Neural cell (in vitro differentiated cells): ENCODE data around the gene DFFA.

ENCODE experiments used
- EP300 ChIP-seq: fragments of 450-650 bp; conservative IDR thresholded peaks from 2 replicates; pipeline ENCODE4 v1.6.1; 2014; ENCODE audit warnings: antibody characterized with exemption, mild to moderate bottlenecking, moderate library complexity; ENCODE audit not compliant: poor library complexity, severe bottlenecking
- EZH2 ChIP-seq: fragments of 200-600, 300-800 bp; shearing (Covaris generic), sonication (generic); IDR thresholded peaks from 2 replicates; pipeline ENCODE4 v1.6.1; 2014; ENCODE audit warnings: antibody characterized with exemption, low read length, borderline replicate concordance, mild to moderate bottlenecking; ENCODE audit not compliant: insufficient read depth, poor library complexity, severe bottlenecking
- POLR2AphosphoS5 ChIP-seq: IDR thresholded peaks from 2 replicates; pipeline ENCODE4 v1.6.1; 2012
- RAD21 ChIP-seq: fragments of 450-650 bp; conservative IDR thresholded peaks from 2 replicates; pipeline ENCODE4 v1.6.1; 2014; ENCODE audit warnings: antibody characterized with exemption, mild to moderate bottlenecking, moderate library complexity
- SMC3 ChIP-seq: fragments of 450-650 bp; conservative IDR thresholded peaks from 2 replicates; pipeline ENCODE4 v1.6.1; 2014; ENCODE audit warnings: antibody characterized with exemption, mild to moderate bottlenecking, moderate library complexity; ENCODE audit not compliant: poor library complexity
- TAF1 ChIP-seq: IDR thresholded peaks from 2 replicates; pipeline ENCODE4 v1.6.1; 2012; ENCODE audit warnings: low read depth
- TF ChIP-seq, protein P1 (sequence below): fragments of 450-650 bp; IDR thresholded peaks from 2 replicates; pipeline ENCODE4 v1.5.1; 2014; ENCODE audit warnings: antibody characterized with exemption, mild to moderate bottlenecking, moderate library complexity; ENCODE audit not compliant: poor library complexity, severe bottlenecking
- TF ChIP-seq, protein P2 (sequence below): IDR thresholded peaks from 2 replicates; pipeline ENCODE4 v1.6.1; 2012; ENCODE audit warnings: borderline replicate concordance

DNA sequence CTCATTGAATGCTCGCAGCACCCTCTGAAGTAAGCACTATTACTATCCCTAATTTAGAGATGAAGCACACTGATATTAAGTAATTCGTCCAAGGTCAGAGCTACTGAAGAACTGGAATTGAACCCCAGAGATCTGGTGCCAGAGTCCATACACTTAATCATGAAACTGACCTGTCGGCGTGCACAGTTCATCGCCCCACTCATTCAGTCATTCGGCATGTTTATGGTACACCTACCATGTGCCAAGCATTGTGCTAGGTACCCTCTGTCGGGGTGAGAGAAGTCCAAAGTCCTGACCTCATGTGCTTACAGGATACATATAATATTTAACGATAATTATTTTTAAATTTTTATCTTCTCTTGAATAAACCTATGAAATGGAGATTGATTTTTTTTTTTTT, 47.7 kb downstream of the DFFA start:
- TF ChIP-seq POLR2AphosphoS5 (no peak), EP300 (no peak), SMC3 (no peak), EZH2 (no peak), RAD21 (no peak), TAF1 (no peak)
- TF ChIP-seq, protein P1, sequence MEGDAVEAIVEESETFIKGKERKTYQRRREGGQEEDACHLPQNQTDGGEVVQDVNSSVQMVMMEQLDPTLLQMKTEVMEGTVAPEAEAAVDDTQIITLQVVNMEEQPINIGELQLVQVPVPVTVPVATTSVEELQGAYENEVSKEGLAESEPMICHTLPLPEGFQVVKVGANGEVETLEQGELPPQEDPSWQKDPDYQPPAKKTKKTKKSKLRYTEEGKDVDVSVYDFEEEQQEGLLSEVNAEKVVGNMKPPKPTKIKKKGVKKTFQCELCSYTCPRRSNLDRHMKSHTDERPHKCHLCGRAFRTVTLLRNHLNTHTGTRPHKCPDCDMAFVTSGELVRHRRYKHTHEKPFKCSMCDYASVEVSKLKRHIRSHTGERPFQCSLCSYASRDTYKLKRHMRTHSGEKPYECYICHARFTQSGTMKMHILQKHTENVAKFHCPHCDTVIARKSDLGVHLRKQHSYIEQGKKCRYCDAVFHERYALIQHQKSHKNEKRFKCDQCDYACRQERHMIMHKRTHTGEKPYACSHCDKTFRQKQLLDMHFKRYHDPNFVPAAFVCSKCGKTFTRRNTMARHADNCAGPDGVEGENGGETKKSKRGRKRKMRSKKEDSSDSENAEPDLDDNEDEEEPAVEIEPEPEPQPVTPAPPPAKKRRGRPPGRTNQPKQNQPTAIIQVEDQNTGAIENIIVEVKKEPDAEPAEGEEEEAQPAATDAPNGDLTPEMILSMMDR, result no peak
- TF ChIP-seq, protein P2, sequence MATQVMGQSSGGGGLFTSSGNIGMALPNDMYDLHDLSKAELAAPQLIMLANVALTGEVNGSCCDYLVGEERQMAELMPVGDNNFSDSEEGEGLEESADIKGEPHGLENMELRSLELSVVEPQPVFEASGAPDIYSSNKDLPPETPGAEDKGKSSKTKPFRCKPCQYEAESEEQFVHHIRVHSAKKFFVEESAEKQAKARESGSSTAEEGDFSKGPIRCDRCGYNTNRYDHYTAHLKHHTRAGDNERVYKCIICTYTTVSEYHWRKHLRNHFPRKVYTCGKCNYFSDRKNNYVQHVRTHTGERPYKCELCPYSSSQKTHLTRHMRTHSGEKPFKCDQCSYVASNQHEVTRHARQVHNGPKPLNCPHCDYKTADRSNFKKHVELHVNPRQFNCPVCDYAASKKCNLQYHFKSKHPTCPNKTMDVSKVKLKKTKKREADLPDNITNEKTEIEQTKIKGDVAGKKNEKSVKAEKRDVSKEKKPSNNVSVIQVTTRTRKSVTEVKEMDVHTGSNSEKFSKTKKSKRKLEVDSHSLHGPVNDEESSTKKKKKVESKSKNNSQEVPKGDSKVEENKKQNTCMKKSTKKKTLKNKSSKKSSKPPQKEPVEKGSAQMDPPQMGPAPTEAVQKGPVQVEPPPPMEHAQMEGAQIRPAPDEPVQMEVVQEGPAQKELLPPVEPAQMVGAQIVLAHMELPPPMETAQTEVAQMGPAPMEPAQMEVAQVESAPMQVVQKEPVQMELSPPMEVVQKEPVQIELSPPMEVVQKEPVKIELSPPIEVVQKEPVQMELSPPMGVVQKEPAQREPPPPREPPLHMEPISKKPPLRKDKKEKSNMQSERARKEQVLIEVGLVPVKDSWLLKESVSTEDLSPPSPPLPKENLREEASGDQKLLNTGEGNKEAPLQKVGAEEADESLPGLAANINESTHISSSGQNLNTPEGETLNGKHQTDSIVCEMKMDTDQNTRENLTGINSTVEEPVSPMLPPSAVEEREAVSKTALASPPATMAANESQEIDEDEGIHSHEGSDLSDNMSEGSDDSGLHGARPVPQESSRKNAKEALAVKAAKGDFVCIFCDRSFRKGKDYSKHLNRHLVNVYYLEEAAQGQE, result no peak
